H1 (cell line): Measurements from ENCODE around the gene GGTLC3.
"Not testable (repeated sequence)": the region's sequence is repeated elsewhere in the genome, so short reads cannot be mapped to it uniquely, and the experiment has no call there.

ENCODE experiments used
- POLR2A ChIP-seq, 2 experiments: IDR thresholded peaks; 1 replicate in 1 of 2; 2 replicates in 1 of 2; pipeline ENCODE4 v1.6.1; 2011; ENCODE audit warnings: low read depth in 2 of 2, low read length in 2 of 2, mild to moderate bottlenecking in 2 of 2; ENCODE audit errors: control extremely low read depth in 1 of 2
- USF2 ChIP-seq: IDR thresholded peaks from 2 replicates; pipeline ENCODE4 v1.6.1; 2011; ENCODE audit warnings: low read length, improper control_type of control experiment

DNA sequence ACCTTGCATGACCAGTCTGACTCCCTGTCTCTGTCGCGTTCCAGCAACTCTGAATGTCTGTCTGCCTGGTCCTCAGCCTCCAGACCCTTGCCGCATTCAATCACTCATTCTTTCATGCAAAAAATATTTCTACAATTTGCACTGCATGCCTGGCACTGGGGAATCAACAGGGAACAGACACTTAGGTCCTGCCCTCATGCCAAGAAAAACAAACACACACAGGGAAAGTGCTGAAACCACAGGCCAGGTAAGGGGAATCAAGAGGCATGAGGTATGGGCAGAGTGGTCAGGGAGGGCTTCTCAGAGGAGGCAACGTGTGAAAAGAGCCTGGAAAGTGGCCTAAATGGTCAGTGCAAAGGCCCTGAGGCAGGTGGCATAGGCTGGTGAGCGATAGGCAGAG, at the start of gene GGTLC3:
- TF ChIP-seq USF2; POLR2A (IDR thresholded peaks at IDR 0.05; ENCODE audit: control extremely low read depth in 1 of 2, low read depth in 2 of 2, low read length in 2 of 2): not testable (repeated sequence)
